ENCODE results near the gene RHOH.

DNA sequence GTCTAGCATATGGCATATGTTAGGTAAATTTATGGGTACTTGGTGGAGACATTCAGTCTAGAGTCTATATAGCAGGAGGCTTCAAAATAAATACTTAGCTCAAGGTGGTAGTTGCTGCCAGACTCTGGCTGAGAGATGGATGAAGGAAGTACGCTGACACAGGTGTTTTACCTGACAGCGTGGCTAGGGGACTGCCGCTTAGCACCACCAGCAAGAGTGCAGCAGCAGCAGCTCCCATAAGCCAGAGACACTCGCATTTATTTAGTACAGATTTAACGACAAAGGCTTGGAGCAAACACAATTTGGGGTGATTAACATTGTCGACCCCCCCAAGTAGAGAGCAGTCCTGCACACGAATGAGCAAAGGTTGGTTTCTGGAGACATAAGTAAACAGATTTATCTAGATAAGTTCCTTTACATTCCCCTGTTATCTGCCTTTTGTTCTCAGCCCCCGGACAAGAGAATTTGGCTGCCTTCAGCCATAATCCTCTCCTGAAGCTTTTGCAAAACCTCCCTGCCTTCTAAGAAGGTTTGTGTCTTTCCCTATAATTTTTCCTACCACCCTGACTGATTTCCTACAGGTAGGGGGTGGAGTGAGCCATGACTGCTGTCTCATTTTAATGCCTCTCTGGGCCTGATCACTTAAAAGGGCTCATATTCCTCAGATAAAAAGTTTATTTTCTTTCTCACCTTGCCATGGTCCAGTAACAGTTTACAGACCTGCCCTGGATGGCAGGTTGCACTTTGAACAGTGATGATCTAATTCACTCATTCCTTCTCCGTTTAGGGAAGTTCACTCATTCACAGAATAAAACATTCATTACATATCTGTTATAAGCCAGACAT, 64.6 kb downstream of the RHOH start:
- TF ChIP-seq, protein P1, sequence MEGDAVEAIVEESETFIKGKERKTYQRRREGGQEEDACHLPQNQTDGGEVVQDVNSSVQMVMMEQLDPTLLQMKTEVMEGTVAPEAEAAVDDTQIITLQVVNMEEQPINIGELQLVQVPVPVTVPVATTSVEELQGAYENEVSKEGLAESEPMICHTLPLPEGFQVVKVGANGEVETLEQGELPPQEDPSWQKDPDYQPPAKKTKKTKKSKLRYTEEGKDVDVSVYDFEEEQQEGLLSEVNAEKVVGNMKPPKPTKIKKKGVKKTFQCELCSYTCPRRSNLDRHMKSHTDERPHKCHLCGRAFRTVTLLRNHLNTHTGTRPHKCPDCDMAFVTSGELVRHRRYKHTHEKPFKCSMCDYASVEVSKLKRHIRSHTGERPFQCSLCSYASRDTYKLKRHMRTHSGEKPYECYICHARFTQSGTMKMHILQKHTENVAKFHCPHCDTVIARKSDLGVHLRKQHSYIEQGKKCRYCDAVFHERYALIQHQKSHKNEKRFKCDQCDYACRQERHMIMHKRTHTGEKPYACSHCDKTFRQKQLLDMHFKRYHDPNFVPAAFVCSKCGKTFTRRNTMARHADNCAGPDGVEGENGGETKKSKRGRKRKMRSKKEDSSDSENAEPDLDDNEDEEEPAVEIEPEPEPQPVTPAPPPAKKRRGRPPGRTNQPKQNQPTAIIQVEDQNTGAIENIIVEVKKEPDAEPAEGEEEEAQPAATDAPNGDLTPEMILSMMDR (IDR thresholded peaks at IDR 0.05; ENCODE audit: low read depth, low read length, poor library complexity, severe bottlenecking): no peak
- no peak for TF ChIP-seq EZH2phosphoT487 (IDR thresholded peaks at IDR 0.05; ENCODE audit: borderline replicate concordance, low read length)

Measured in DOHH2 (cell line).